Putamen (tissue), 1 donor: ENCODE data around the gene RPS6KA1.
"Not testable (repeated sequence)": the region's sequence is repeated elsewhere in the genome, so short reads cannot be mapped to it uniquely, and the experiment has no call there.

Source experiments
- DNase-seq: peaks from one replicate; pipeline ENCODE4 v3.0.0-alpha.2; 2016; ENCODE audit warnings: low spot score

Gene RPS6KA1

DNA sequence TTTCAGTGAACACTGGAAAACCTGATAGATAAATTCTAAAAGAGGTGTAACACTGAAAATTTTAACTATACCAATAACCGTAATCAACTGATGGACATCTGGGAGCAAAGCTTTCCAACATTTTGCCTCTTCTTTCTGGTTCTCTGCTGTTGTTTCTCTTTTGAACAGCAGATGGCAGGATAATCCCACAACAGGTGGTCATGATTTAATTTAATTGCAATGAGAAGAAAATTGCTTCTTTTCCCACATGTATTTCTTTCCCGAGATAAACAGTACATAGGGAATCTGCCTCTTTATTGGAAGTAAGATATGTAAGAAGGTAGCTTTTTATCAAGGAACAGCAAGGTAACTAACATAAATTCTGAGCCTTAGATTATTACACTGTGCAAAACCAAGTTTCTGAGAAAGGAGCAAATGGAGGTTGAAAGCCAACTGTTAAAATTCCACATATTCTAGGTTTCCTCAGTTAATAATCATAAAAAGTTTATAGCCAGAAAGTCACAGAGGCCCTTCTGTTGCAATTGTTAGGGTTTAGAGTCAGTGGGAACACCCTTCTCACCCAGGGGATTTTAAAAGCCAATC is 72.9 kb downstream of the RPS6KA1 start:
- peak; percentile 57 for DNase-seq

DNA sequence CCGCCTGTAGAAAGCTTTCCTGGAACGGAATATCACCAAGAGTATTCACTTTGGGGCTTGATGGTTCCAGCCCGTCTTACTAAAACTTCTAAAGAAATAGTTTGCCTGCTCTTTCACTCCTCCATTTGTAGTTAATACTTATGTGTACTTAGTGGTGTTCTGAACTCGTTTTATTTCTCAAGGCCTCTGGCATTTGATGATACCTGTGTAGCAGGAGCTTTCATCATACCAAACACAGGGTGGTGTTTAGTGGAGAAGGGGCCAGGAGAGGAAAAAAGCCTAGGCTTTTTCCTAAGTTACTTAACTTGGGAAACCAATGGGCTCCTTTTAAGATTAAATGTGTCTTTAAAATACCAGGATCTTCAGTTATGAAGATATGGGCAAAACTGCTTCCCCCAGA is 74.3 kb downstream of the RPS6KA1 start:
- no peak for DNase-seq

DNA sequence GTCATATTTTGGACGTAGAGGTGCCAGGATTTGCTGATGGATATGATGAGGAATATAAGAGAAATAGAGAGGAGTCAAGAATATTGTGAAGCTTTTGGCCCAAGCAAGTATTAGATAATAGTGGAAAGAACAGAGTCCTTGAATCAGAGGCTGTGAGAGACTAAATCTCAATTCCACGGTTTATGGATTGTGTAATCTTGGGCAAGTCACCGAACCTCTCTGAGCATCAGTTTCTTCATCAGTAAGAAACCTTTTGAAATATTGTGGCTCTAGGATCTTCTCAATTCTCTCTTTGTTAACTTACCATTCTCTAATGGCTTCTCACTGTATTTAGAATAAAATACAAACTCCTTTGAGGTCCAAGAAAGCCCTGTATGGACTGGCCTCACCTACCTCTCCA is 77.6 kb downstream of the RPS6KA1 start:
- no peak for DNase-seq

DNA sequence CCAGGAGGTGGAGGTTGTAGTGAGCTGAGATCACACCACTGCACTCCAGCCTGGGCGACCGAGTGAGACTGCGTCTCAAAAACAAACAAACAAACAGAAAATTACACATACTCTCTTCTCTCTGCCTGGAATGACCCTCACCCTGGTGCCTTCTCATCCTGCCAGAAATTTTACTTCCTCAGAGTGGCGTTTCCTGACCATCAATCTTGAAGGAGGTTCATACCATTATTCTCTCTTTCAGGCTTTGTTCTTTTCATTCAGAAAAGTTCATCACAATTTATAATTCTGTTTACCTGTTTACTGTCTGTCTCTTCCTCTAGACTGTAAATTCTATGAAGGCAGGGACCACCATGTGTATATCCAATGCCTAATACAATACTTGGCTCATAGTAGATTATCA is 79.3 kb downstream of the RPS6KA1 start:
- DNase-seq = no peak

DNA sequence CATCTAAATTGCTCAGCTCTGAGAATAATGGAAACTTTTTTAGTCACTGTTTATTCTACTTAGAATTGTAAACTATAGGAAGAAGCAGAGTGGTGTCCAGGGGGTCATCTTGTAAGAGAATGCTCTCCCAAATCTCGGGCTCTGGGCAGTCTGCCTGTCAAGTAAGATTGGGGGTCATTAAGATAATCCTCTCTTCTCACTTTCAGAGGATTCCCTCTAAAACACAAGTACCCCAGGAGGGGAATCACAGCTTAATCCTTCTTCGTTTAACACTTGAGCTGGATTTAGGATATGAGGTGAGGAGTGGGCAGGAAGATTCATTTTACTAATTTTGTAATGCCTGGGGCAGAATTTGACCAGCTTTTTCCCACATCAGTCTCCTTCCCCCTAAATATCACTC is 81.2 kb downstream of the RPS6KA1 start:
- DNase-seq = no peak

DNA sequence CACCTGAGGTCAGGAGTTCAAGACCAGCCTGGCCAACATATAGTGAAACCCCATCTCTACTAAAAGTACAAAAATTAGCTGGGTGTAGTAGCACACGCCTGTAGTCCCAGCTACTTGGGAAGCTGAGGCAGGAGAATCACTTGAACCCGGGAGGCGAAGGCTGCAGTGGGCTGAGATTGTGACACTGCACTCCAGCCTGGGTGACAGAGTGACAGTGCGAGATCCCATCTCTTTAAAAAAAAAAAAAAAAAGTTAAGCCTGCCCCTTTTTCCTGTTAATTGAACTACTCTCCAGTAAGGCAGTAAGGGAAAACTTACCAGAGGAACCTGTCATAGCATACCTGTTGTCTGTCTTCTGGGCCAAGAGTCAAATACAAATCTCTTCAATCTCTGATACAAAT is 83.1 kb downstream of the RPS6KA1 start:
- DNase-seq = not testable (repeated sequence)

DNA sequence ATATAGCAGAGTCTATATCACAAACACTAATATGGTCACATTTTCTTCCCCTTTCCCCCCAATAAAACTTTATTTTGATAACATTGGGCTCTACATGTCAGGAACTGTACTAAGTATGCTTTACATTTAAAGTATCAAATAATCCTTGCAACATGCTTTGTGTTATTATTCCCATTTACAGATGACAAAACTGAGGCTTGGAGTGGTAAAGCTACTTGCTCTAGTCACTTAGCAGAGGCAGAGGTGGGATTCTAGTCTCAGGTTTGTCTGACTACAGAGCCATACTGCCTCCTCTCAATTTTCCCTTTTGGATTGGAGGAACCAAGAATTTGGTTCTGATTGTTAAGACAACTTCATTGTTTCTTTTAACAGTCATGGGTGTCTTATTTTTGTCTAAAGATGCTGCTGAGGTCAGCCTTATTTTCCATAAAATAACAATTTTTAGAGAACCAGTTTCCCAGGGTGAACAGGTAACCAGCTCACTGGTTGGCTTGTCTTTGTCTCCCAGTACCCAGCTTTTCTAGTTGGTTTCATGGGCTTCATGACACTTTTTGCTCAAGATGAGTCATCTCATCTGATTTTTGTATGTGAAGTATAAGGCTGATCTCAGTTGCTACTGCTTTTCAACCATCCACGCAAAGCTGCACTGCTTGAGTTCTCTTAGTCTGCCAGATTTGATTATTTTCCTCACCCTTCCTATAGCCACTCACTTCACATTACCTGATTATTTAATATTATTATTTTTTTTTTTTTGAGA is 85.3 kb downstream of the RPS6KA1 start:
- DNase-seq = no peak

DNA sequence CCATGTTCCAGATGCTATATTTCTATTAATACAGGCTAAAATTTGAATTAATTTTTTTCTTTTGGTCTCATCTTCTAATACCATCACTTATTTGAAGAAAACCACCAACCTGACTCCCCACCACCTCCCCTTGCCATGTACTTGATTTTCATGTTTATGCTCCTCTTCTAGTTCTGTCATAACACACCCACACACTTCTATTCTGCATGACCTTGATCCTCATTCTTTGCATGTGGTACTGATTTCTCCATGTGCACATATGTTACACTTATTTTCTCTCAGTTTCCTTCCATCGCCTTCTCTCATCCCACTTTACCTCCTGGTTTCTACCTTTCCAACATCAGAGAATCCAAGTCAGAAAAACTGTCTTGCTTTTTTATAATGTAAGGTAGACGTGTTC is 87.3 kb downstream of the RPS6KA1 start:
- no peak for DNase-seq

DNA sequence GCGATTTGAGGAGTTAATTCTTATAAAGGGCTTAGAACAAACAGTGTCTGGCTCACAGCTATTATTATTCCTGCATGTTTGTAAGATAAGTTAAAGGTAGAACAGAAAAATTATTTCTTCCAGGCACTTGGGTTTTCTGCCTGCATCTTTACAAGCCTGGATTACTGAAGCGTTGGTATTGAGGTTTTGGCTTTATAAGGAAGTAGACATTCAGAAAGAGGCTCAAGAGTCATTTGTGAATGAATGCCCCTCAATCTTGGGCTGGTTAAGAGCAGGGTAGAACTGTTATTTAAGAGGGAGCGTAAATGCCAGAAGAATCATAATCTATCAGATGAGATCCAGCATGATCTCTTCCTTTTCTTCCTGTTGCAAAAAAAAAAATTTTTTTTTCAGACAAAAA is 89.0 kb downstream of the RPS6KA1 start:
- DNase-seq = no peak
